B cell (primary cell): ENCODE results near the gene CCDC30. TPM values are rescaled to one million over a fixed set of nuclear protein-coding genes. Genes with fewer than 3 reads are reported as not detected.

ENCODE experiments used
- ATAC-seq: fragments of 200-7000 bp; cut with Tn5 transposase; one replicate; pipeline ENCODE4 v1.10.0; 2021; ENCODE audit warnings: low read depth, mild to moderate bottlenecking, moderate number of reproducible peaks, moderate library complexity
- CTCF ChIA-PET: fragments of 350-600 bp; sonication (Branson Sonifier 250); formaldehyde crosslinking; loops from one replicate; lab custom pipeline; 2021; ENCODE audit warnings: antibody characterized with exemption, inconsistent platforms; lab: Charles Lee
- POLR2A ChIA-PET: fragments of 350-600 bp; sonication (Branson Sonifier 250); formaldehyde crosslinking; loops from one replicate; lab custom pipeline; 2021; ENCODE audit warnings: antibody characterized with exemption; lab: Charles Lee
- DNase-seq: peaks from one replicate; pipeline ENCODE4 v3.0.0; 2013
- H2AFZ ChIP-seq: 2 replicates; pipeline ENCODE4 v1.6.1; 2012; ENCODE audit warnings: mild to moderate bottlenecking, low read depth, low read length; ENCODE audit not compliant: insufficient read depth, poor library complexity, severe bottlenecking
- H3K27ac ChIP-seq, 2 donors: 1 replicate in 1 of 2; 2 replicates in 1 of 2; pipeline ENCODE4 v1.5.1; 2012 to 2013; ENCODE audit warnings: low read length in 2 of 2, mild to moderate bottlenecking in 2 of 2, moderate library complexity in 1 of 2
- H3K27me3 ChIP-seq, 4 experiments: fragments of 200-600 bp in 1 of 4; sonication (generic) in 1 of 4; replicated peaks in 1 of 4; 1 replicate in 2 of 4; 2 replicates in 2 of 4; pipeline versions ENCODE4 v1.6.1 to v1.7.0; 2013 to 2016; ENCODE audit warnings: low read length in 3 of 4, mild to moderate bottlenecking in 2 of 4, mixed read lengths in 1 of 4, moderate library complexity in 1 of 4; ENCODE audit not compliant: insufficient read depth in 4 of 4, control insufficient read depth in 3 of 4; ENCODE audit errors: control extremely low read depth in 1 of 4
- H3K36me3 ChIP-seq, 2 experiments: replicated peaks in 1 of 2; 1 replicate in 1 of 2; 2 replicates in 1 of 2; pipeline versions ENCODE4 v1.6.1 to v1.7.1; 2013; ENCODE audit warnings: low read length in 1 of 2; ENCODE audit not compliant: insufficient read depth in 2 of 2, control insufficient read depth in 1 of 2; ENCODE audit errors: control extremely low read depth in 1 of 2, extremely low read depth in 1 of 2
- H3K4me1 ChIP-seq, 2 donors: fragments of 200-600 bp in 1 of 2; sonication (generic) in 1 of 2; 1 replicate in 1 of 2; 2 replicates in 1 of 2; pipeline versions ENCODE4 v1.5.1 to v1.6.1; 2013 to 2017; ENCODE audit warnings: low read length in 2 of 2; ENCODE audit not compliant: control insufficient read depth in 2 of 2, insufficient read depth in 2 of 2
- H3K4me2 ChIP-seq: replicated peaks from 2 replicates; pipeline ENCODE3; 2012; ENCODE audit warnings: mild to moderate bottlenecking, low read depth, low read length; ENCODE audit not compliant: poor library complexity, severe bottlenecking
- H3K4me3 ChIP-seq, 5 experiments: fragments of 200-600 bp in 1 of 5; sonication (generic) in 1 of 5; 1 replicate in 3 of 5; 2 replicates in 2 of 5; pipeline versions ENCODE4 v1.5.1 to v1.7.0; 2011 to 2016; ENCODE audit warnings: low read length in 4 of 5, mild to moderate bottlenecking in 4 of 5, low read depth in 2 of 5, control low read depth in 1 of 5, moderate library complexity in 1 of 5; ENCODE audit not compliant: insufficient read depth in 1 of 5; ENCODE audit errors: control extremely low read depth in 1 of 5, extremely low read depth in 1 of 5
- H3K79me2 ChIP-seq: fragments of 200-600 bp; sonication (generic); one replicate; pipeline ENCODE4 v1.6.0; 2016; ENCODE audit warnings: low read length; ENCODE audit not compliant: control insufficient read depth, insufficient read depth
- H3K9ac ChIP-seq: fragments of 200-600 bp; sonication (generic); 2 replicates; pipeline ENCODE4 v1.6.1; 2017; ENCODE audit warnings: mild to moderate bottlenecking, low read length, moderate library complexity
- H3K9me3 ChIP-seq, 3 donors: one replicate each; pipeline versions ENCODE4 v1.6.1 to v1.7.1; 2013; ENCODE audit warnings: low read length in 2 of 3; ENCODE audit not compliant: control insufficient read depth in 2 of 3, insufficient read depth in 1 of 3; ENCODE audit errors: control extremely low read depth in 1 of 3
- H4K20me1 ChIP-seq: 2 replicates; pipeline ENCODE4 v1.6.0; 2012; ENCODE audit warnings: mild to moderate bottlenecking, low read length; ENCODE audit not compliant: insufficient read depth, control insufficient read depth, poor library complexity, severe bottlenecking
- H3K27ac Mint-ChIP-seq: one replicate; pipeline ENCODE4 v1.8.0; 2021; ENCODE audit warnings: mixed read lengths
- H3K27me3 Mint-ChIP-seq: one replicate; pipeline ENCODE4 v1.8.0; 2021; ENCODE audit warnings: mixed read lengths
- H3K4me1 Mint-ChIP-seq: one replicate; pipeline ENCODE4 v1.8.0; 2021; ENCODE audit warnings: mixed read lengths
- H3K4me3 Mint-ChIP-seq: one replicate; pipeline ENCODE4 v1.8.0; 2021; ENCODE audit warnings: mixed read lengths
- H3K9me3 Mint-ChIP-seq: one replicate; pipeline ENCODE4 v1.8.0; 2022; ENCODE audit warnings: mixed read lengths; ENCODE audit not compliant: insufficient read depth
- CTCF ChIP-seq: fragments of 200-600 bp; IDR thresholded peaks from one replicate; pipeline ENCODE4 v1.8.0; 2022; ENCODE audit warnings: antibody characterized with exemption, mild to moderate bottlenecking
- EZH2 ChIP-seq: IDR thresholded peaks from 2 replicates; pipeline ENCODE4 v1.6.1; 2012; ENCODE audit warnings: borderline replicate concordance, low read depth, mild to moderate bottlenecking, moderate library complexity, low read length; ENCODE audit not compliant: insufficient read depth, poor library complexity, severe bottlenecking
- WGBS: methylation state at CpG from one replicate; pipeline ENCODE4 v1.1.5; 2013; ENCODE audit warnings: missing lambda C conversion rate; ENCODE audit not compliant: insufficient coverage; 5-methylcytosine and 5-hydroxymethylcytosine counted together
- intact Hi-C: fragments of 100-400 bp; cut with micrococcal nuclease; formaldehyde crosslinking; loops from one replicate; pipeline ENCODE4 v1.10.0; 2022
- polyA plus RNA-seq: library from polyadenylated mRNA; depleted of rRNA; stranded (reverse); fragments of >200 nt; gene quantifications from 2 replicates; pipeline ENCODE4 v1.2.3, GENCODE V29; 2012
- total RNA-seq, 2 donors: library from RNA; stranded (reverse); fragments of 120-200 nt in 1 of 2; gene quantifications; 1 replicate in 1 of 2; 2 replicates in 1 of 2; pipeline versions ENCODE4 v1.2.3 to v1.2.4, GENCODE V29; 2013 to 2022

The CCDC30 gene
- total and polyA plus RNA-seq, 2 donors (not counting 1 experiment from before 2014, with no cell fraction given) = 1.4 to 7.4 TPM

DNA sequence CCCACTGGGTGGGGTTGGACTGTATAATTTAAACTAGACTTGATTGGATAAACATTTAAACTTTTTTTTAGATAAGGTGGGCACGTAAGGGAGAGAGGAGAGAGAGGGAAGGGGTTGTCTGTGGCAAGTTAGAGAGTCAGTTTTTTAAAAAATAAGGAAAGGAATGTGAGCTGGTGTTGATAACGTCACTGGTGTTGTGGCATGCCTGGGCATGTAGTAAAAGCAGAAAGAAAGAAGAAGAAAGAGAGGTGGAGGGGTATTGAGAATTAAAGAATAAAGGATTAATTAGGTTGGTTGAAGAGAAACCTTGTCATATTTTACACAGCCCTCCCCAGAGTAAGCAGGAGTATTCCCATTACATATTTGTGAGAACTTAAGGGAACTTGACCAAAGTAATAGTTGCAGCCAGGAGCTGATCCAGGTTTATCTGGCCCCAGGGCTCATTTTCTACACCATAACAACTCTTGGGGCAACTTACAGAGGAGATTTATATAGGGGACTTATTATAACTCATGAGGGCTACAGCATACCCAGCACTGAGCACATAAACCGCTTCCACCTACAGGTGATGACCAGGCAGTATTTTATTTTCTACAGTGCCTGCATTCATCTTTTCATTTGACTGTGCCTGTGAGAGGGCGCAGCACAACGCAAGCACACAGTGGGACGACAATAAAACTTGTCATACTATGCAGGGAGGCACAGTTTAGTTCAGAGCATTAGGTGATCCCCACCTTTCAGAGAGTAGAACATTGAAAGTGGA, 70.2 kb downstream of the CCDC30 start:
- intact Hi-C loops = no loop called here
- Mint-ChIP-seq H3K4me1 (peaks cover 12% of the 10 kb centered on the region), H3K27ac (no peak overlapping the region), H3K4me3 (no peak overlapping the region), H3K27me3 (no peaks in the 10 kb centered on the region), H3K9me3 (peaks cover 6% of the 10 kb centered on the region)
- no peak overlapping the region for H3K4me3 ChIP-seq
- no peaks in the 10 kb centered on the region for H3K27me3 ChIP-seq
- no peaks in the 10 kb centered on the region for H3K79me2 ChIP-seq
- TF ChIP-seq CTCF = no peak
- no peak for TF ChIP-seq EZH2
- H3K36me3 ChIP-seq = no peaks in the 10 kb centered on the region
- peaks cover 3 to 9% of the 10 kb centered on the region in 2 donors for H3K4me1 ChIP-seq
- H4K20me1 ChIP-seq = no peaks in the 10 kb centered on the region
- ATAC-seq (no peak), DNase-seq (no peak)
- no peak overlapping the region for H3K9ac ChIP-seq
- ChIA-PET CTCF (no interaction called here), POLR2A (interaction anchor here (0.6 kb wide), 1 partner anchor 1052 kb away, joined by 6 read pairs; no protein-coding TSS in a partner anchor)
- H3K9me3 ChIP-seq = peaks cover 0 to 6% (median 4%) of the 10 kb centered on the region in 3 donors
- 98% methylated on average over 5 of the region's 6 CpGs for WGBS
- H2AFZ ChIP-seq = no peak overlapping the region
- no peak overlapping the region for H3K27ac ChIP-seq
- H3K4me2 ChIP-seq = no peak overlapping the region

GRCh38 chr1:42541104-42541503, 78.0 kb downstream of the CCDC30 start:
- Mint-ChIP-seq H3K9me3 (peaks cover 6% of the 10 kb centered on the region), H3K27me3 (no peaks in the 10 kb centered on the region), H3K4me1 (no peaks in the 10 kb centered on the region), H3K4me3 (no peak overlapping the region), H3K27ac (no peak overlapping the region)
- no CpG with 5 or more reads among the region's 1 CpG for WGBS
- Histone ChIP-seq H3K9me3 (peaks cover 0 to 4% (median 3%) of the 10 kb centered on the region in 3 donors), H4K20me1 (no peaks in the 10 kb centered on the region), H3K79me2 (no peaks in the 10 kb centered on the region), H3K36me3 (no peaks in the 10 kb centered on the region), H3K4me3 (no peak overlapping the region), H3K4me1 (no peaks in the 10 kb centered on the region), H3K27me3 (no peaks in the 10 kb centered on the region), H3K9ac (no peak overlapping the region), H2AFZ (no peak overlapping the region), H3K4me2 (no peak overlapping the region), H3K27ac (no peak overlapping the region)
- ChIA-PET POLR2A (no interaction called here), CTCF (no interaction called here)
- intact Hi-C loops = no loop called here
- DNase-seq (no peak), ATAC-seq (no peak)
- TF ChIP-seq CTCF (no peak), EZH2 (no peak)
